Measurements from ENCODE around the gene PTBP1.

DNA sequence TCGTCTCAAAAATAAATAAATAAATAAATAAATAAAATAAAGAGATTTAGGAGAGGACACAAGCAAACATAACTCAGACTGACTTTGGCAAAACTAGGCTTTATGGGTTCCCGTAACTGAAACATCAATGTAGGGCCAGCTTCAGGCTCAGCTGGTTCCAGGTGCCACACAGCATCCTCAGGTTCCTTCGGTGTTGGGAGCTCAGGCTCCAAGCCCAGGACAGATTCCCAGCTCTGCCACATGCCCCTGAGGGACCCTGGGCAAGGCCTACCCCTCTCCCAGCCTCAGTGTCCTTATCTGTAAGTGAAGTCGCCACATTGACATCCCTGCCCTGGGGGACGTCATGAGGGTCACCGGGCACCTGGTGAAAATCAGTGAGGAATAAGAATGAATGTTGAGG lies 27.6 kb upstream of the PTBP1 start:
- TF ChIP-seq, protein P1, sequence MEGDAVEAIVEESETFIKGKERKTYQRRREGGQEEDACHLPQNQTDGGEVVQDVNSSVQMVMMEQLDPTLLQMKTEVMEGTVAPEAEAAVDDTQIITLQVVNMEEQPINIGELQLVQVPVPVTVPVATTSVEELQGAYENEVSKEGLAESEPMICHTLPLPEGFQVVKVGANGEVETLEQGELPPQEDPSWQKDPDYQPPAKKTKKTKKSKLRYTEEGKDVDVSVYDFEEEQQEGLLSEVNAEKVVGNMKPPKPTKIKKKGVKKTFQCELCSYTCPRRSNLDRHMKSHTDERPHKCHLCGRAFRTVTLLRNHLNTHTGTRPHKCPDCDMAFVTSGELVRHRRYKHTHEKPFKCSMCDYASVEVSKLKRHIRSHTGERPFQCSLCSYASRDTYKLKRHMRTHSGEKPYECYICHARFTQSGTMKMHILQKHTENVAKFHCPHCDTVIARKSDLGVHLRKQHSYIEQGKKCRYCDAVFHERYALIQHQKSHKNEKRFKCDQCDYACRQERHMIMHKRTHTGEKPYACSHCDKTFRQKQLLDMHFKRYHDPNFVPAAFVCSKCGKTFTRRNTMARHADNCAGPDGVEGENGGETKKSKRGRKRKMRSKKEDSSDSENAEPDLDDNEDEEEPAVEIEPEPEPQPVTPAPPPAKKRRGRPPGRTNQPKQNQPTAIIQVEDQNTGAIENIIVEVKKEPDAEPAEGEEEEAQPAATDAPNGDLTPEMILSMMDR (conservative IDR thresholded peaks at IDR 0.05 in 1 of 2, IDR thresholded peaks at IDR 0.05 in 1 of 2; ENCODE audit: low read depth in 1 of 2, low read length in 2 of 2), result no peak
- TF ChIP-seq EZH2 (IDR thresholded peaks at IDR 0.05; ENCODE audit: low read length, missing control alignments), result no peak

Measured in fibroblast of lung (primary cell).